Measurements from ENCODE around the gene CCDC51.
A peak's percentile ranks its signal among the peaks of the same experiment; 100 is the strongest.

Gene CCDC51

GRCh38 chr3:48432411-48433371, 7.2 kb downstream of the CCDC51 start:
- no peak for DNase-seq

GRCh38 chr3:48431224-48432029, 8.5 kb downstream of the CCDC51 start:
- DNase-seq = no peak

GRCh38 chr3:48430708-48431101, 9.2 kb downstream of the CCDC51 start:
- DNase-seq = no peak

- DNase-seq = peak; percentile 20
Observed at GRCh38 chr3:48429960-48430707, 9.8 kb downstream of the CCDC51 start, which contains the start of gene PLXNB1. Gene PLXNB1 (minus strand): TSS chr3:48430086. CDS start chr3:48424611, 5,475 bp downstream.

GRCh38 chr3:48429317-48429959, 10.5 kb downstream of the CCDC51 start:
- DNase-seq = peak; percentile 38

- no peak for DNase-seq
Observed at GRCh38 chr3:48428572-48429316, 11.2 kb downstream of the CCDC51 start.

- no peak for DNase-seq
Observed at GRCh38 chr3:48428088-48428571, 11.8 kb downstream of the CCDC51 start.

GRCh38 chr3:48427630-48427962, 12.3 kb downstream of the CCDC51 start:
- DNase-seq = no peak

- DNase-seq = no peak
Observed at GRCh38 chr3:48426944-48427629, 12.8 kb downstream of the CCDC51 start.

- no peak for DNase-seq
Observed at GRCh38 chr3:48426401-48426909, 13.5 kb downstream of the CCDC51 start.

GRCh38 chr3:48425281-48425812, 14.6 kb downstream of the CCDC51 start:
- no peak for DNase-seq

- DNase-seq = no peak
Observed at GRCh38 chr3:48423883-48424695, 15.8 kb downstream of the CCDC51 start.

- DNase-seq = no peak
Observed at GRCh38 chr3:48423241-48423882, 16.6 kb downstream of the CCDC51 start.

- DNase-seq = no peak
Observed at GRCh38 chr3:48422681-48423080, 17.2 kb downstream of the CCDC51 start.

GRCh38 chr3:48422272-48422671, 17.6 kb downstream of the CCDC51 start:
- DNase-seq = no peak

- DNase-seq = no peak
Observed at GRCh38 chr3:48420561-48420960, 19.4 kb downstream of the CCDC51 start.

GRCh38 chr3:48419597-48419996, 20.3 kb downstream of the CCDC51 start:
- no peak for DNase-seq

- no peak for DNase-seq
Observed at GRCh38 chr3:48419149-48419548, 20.8 kb downstream of the CCDC51 start.

GRCh38 chr3:48418651-48419050, 21.3 kb downstream of the CCDC51 start:
- DNase-seq = no peak

All from NCI-H2081 treated with DMSO at 0.1 percent for 48 hours (cell line).